ENCODE results near the gene ECI2.
"Not testable (repeated sequence)": the region's sequence is repeated elsewhere in the genome, so short reads cannot be mapped to it uniquely, and the experiment has no call there.

ECI2 gene

DNA sequence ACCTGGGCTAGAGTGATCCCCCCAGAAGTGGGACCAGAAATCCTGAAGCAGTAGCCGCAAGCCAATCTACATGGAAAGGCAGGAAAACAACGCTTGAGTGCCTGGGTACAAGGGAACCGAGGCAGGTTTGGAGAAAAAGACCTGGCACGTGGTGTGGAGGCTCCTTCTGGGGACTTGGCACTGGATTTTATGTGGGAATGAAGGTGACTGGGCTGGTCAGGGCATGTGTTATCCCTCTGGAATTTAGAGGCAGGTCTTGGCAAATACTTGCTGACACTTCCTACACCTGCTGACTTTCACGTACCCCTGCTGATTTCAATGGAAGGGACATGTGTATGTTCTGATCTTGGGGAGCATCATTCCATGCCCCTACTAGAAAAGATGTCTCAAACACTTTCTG, 31.4 kb downstream of the ECI2 start:
- DNase-seq (ENCODE audit: low read depth in 3 of 3, low spot score in 1 of 3), result no peak

DNA sequence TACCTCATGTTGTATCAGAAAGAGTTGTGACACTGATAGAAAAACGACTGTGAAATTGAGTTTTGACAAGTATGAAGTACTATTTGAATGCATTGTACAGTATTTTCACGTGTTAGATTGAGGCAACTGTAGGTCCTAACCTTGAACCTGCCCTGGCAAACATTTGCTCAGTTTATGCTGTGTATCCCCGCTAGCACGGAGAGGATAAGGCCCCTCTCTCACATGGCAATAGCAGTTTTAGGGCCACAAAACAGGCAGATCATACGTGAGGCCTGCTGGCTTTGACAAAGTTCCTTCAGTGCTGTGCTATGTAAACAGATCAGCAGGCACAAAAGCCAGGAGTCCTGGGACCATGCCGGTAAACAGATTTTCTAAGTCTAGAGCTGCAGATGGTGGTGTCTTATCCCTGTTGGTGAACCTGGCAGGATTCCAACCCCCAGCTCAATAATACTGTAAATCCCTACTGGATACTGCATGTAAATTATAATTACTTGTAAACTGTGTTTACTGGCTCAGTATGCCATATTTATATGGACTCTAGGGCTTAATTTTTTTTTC, 32.6 kb downstream of the ECI2 start:
- DNase-seq (ENCODE audit: low read depth in 3 of 3, low spot score in 1 of 3), result no peak

DNA sequence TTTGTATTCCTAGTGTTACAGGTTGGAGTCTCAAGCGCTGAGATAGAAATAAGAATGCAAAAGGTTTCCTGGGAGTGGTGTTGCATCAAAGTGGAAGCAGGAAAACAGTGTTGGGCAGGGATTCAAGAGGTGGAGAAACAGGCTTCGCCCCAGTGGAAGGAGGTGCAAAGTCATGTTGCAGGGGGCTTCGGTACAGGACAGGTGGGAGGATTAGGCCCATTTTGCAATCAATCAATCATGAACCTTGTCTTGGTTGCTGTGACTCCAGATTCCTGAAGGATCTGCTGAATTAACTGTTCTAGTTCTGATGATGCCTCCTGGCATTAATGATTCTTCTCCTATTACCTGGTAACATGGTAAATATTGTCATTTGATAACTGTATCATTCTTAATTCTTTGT, 34.1 kb downstream of the ECI2 start:
- DNase-seq (ENCODE audit: low read depth in 3 of 3, low spot score in 1 of 3), result no peak

DNA sequence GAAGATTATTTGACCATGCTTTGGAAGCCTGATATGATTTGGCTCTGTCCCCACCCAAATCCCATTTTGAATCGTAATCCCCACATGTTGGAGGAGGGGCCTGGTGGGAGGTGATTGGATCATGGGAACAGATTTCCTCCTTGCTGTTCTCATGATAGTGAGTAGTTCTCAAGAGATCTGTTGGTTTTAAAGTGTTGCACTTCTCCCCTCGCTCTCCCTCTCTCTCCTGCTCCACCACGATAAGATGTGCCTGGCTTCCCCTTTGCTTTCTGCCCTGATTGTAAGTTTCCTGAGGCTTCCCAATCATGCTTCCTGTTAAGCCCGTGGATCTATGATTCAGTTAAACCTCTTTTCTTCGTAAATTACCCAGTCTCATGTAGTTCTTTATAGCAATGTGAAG, 34.7 kb downstream of the ECI2 start:
- DNase-seq (ENCODE audit: low read depth in 3 of 3, low spot score in 1 of 3), result no peak

DNA sequence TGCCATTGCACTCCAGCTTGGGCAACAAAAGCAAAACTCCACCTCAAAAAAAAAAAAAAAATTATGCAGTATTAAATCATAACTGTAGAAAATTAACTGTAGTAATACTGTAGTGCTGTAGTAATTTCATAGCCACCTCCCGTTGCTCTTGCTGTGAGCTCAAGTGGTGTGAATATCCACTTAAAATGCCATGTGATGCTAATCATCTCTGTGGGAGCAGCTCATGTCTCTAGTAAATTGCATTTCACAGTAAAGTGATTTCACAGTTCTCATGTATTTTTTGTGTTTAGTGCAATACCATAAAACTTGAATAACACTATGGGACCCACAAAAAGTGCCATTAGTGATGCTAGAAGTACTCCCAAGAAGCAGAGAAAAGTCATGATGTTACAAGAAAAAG, 42.1 kb downstream of the ECI2 start:
- DNase-seq (ENCODE audit: low read depth in 3 of 3, low spot score in 1 of 3), result no peak

DNA sequence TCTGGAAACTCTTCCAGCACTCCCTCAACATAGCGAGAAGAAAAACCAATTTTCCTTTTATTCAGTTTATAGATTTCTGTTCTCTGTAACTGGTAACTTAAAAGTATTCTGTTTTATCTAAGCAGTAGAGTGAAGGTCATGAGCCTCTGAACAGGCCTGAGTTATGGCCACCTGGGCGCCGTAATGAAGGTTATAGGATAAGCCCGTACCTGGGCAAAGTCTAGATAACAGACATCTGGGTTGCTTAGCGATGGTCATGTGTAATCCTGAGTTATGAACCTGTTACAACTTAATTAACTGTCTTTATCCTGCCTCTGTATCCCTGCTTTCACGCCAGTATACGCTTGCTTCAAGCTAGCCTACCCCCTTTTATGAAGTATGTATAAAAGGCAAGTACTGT, 43.4 kb downstream of the ECI2 start:
- no peak for DNase-seq (ENCODE audit: low read depth in 3 of 3, low spot score in 1 of 3)

DNA sequence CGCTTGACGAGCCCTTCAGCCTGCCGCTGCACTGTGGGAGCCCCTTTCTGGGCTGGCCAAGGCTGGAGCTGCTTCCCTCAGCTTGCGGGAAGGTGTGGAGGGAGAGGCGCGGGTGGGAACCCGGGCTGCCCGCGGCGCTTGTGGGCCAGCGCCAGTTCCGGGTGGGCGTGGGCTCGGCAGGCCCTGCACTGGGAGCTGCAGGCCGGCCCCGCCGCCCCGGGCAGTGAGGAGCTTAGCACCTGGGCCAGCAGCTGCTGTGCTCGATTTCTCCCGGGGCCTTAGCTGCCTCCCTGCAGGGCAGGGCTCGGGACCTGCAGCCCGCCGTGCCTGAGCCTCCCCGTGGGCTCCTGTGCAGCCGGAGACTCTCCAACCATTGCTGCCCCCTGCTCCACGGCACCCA, 45.3 kb downstream of the ECI2 start:
- not testable (repeated sequence) for DNase-seq (ENCODE audit: low read depth in 3 of 3, low spot score in 1 of 3)

DNA sequence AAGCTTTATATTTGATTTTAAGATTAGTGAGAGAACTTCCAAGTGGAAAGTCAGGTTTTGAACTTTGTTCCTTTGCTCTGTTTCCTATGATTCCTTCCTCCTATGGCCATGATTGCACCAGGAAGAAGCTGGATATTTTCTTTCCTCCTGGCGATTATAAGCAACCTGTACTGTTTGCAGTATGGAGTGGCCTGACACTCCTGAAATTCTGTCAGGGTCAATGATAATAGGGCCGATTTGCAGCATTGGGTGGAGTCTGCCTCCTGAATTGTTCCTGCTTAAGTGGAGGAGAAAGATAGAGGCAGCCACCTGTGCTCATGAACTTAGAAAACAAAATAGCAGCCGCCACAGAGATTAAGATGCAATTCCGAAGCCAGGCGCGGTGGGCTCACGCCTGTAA, 46.7 kb downstream of the ECI2 start:
- no peak for DNase-seq (ENCODE audit: low read depth in 3 of 3, low spot score in 1 of 3)

DNA sequence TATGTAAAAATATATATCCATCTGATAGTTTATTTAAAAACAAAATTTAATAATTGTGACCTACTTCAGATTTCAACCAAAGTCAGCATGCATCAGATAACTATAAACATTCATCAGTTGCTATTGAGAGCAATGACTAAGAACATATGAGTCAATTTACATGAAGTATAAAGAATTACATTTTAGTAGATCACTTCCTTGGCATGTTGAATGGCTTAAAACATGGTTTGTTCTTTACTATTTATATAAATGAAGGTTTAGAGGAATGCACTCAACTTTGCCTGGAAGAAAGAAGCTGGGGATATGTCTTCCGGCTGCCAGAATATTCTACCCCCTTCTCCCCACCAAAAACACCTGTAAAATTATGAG, 50.1 kb downstream of the ECI2 start:
- no peak for DNase-seq (ENCODE audit: low read depth in 3 of 3, low spot score in 1 of 3)

DNA sequence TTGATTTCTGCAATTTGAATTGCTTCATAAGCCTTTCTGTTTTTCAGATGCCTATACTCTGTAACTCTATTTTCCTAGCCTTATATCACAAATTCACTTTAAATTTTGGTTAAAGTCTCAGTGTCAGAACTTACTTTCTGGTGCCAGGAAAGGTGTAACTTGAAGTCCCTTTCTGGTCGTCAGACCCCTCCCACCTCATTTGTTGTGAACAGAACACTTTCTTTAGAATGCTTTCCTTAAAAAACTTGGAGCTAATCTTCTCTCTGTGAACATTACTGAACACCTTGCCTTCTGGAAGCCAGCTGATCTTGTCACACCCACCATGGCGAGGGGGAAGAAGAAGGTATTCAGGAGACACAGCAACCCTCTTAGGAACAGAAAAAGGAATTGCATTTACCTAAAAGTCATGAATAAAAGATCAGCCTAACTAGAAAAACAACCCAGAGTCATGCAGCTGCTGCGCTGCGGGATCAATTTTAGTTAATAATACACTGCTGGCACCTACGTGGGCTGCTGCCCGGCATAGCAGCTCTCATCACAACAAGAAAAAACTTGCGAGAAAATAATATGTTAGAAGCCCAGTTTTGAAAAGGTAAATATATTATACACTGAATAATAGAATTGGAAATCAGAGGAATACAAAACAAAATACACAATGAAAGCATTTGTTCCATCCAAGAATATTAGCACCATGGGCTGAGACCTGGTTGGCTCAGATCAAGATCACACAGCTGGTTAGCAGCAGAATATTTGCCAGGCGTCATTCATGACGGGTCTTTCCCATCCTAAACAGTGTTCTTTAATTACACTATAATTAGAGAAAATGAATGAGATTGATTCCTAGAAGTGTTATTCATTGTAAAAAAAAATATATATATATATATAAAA, 50.7 kb downstream of the ECI2 start:
- DNase-seq (ENCODE audit: low read depth in 3 of 3, low spot score in 1 of 3), result no peak

DNA sequence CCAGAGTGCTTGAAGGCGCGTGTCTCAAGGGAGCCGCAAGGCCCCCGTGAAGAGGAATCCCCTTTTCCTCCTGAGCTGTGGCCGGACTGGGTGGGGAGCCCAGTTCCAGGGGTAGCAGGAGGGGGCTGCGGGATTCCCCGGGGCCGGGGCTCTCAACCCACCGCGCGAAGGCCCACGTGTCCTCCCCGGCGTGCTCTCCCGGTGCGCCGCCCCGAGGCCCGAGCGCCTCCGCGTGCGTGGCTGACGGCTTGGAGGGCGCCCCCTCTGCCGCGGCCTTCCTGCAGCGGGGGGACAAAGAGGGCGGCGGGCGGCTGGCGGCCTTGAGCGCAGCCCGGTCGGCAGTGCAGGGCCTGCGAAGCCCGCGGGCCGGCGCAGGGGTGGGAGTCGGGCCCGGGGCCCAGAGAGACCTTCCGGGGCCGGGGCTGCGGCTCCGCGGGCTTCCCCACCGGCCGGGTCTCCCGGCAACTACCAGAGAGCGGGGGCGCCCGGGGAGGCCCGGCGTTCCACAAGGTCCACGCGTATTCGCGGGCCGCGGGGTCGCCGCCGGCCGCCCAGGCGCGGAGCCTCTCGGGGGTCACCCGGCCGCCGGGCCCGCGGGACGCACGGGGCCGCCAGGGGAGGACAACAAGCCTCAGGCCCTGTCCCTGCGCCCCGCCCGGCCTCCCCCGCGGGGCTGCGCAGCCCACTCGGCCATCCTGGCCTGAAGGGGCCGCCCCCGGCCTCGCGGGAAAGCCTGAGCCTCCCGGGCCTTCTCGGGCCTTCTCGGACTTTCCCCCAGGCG, 56.5 kb downstream of the ECI2 start, which contains the start of gene FAM217A:
FAM217A (minus strand) TSS at position 447 of the 781 bp plus-strand sequence. CDS start 1,723 bp downstream, outside the sequence.
- DNase-seq (ENCODE audit: low read depth in 3 of 3, low spot score in 1 of 3), result no peak

DNA sequence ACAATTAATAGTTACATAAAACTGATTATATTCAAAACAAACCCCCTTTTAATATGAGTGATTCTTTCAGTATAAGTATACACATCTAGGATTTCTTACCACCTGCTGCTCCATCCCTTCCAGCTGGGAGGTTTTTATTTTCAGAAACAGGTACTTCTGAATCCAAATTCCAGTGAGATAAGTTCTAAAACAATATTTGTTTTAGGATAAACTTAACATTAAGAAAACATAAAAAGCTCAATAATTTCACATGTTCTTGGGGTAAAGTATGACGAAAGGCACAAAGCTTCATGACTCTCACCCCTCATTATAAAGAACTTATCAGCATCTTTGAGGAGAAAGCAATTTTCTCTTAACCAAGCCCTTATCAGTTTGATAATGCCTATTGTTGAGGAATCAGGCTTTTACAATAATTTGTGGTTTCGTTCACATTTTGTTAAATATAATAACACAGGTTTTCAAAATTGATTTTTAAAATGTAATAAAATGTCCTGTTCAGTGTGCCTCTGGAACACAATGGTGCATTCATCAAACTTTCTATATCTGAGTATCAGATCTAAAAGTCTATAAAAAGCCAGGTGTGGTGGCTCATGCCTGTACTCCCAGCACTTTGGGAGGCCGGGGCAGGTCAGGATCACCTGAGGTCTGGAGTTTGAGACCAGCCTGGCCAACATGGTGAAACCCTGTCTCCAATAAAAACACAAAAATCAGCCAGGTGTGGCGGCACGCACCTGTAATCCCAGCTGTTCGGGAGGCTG, 60.7 kb downstream of the ECI2 start:
- DNase-seq (ENCODE audit: low read depth in 3 of 3, low spot score in 1 of 3), result no peak

DNA sequence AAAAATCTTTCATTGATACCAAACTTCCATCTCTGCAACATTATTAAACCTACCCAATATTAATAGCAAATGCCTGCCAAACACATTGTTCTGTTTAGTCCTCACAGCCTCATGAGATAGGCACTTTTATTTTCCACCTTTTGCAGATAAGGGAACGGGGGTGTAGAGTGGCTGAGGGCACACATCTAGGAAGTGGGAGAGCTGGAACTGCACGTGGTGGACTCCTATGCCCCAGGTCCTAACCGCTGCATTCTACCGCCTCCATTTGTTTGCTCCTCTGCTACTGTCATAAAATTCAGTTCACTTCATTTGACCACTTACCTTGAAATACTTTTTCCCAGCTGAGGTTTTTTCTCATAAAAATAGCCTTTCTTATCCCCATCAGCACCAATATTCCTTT, 64.0 kb downstream of the ECI2 start:
- no peak for DNase-seq (ENCODE audit: low read depth in 3 of 3, low spot score in 1 of 3)

DNA sequence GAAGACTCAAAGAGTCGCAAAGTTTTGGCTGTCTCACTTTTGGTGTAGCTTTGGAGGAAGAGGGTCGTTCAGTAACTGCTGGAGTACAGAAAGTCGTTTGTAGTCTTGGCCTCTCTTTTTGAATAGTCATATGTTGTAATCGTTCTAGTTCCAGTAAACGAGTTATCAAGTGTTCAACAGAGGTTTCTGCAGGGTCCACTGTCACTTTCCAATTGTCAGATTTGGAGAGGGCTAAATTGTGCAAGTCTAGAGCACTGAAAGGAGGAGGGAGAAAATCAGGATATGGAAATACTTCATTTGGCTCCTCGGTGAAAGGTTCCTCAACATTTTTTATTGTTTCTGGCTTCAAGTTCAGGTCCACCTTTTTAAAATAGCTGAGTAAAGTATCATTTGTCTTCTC, 66.2 kb downstream of the ECI2 start:
- DNase-seq (ENCODE audit: low read depth in 3 of 3, low spot score in 1 of 3), result no peak

DNA sequence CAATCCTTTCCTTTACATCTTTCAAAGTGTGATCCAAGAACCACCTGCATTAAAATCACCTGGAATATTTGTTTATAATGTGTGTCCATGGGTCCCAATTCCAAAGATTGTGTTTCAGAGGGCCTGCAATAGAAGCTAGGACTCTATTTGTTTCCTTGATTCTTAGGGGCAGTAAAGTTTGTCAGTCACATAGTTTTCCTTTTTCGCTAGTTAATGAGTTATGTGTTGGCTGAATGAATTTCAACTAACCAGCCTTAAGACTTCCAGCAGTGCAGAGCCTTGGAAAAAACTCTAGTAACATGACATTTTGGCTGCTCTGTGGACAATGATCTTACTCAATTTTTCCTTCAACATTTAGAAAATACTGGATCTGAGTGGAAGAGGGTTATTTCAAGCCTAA, 67.7 kb downstream of the ECI2 start:
- no peak for DNase-seq (ENCODE audit: low read depth in 3 of 3, low spot score in 1 of 3)

DNA sequence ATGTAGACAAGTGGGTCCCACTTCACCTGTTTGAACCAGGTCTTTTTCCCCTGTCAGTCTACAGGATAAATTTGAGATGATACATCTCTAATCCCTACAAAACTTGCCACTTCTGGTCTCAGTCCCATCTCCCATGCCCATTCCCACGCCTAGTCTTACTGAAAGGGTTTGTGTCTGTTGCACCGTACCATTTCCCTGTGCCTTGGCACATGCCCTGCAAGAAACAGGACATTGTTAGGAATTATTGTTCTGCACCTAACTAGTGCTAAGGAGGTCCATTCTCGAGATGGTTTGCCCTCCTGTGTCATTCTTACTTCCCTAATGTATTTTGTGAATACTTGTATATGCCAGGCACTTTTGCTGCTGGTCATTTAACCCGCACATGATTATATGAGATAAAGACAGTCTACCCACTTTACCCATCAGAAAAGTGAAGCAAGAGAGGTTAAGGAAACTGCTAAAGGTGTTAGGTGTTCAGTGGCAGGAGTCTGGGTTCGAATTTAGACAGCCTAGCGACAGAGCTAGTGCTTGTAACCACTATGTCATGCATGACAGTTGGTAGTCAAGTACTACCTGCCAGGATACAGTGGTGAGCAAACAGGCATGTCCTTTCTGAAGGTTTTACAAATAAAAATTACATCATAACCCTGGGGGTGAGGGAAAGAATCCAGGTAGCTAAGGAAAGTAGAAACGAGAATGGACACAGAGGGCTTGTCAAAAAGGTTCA, 69.2 kb downstream of the ECI2 start:
- no peak for DNase-seq (ENCODE audit: low read depth in 3 of 3, low spot score in 1 of 3)

Data from stimulated activated CD4-positive, alpha-beta T cell treated with anti-CD3 and anti-CD28 coated beads, TNF-alpha, amount 100 ng/mL, for 1 hour (primary cell).